K562 (cell line): Measurements from ENCODE around the gene CES5A. TPM values are rescaled to one million over a fixed set of nuclear protein-coding genes. Genes with fewer than 3 reads are reported as not detected.

ENCODE experiments used
- ATF7 ChIP-seq: fragments of 450-650 bp; IDR thresholded peaks from 2 replicates; pipeline ENCODE4 v1.7.1; 2014; ENCODE audit warnings: mild to moderate bottlenecking, moderate library complexity
- DPF2 ChIP-seq: fragments of 450-650 bp; IDR thresholded peaks from 2 replicates; pipeline ENCODE4 v1.6.1; 2016
- ELF4 ChIP-seq: fragments of 450-650 bp; formaldehyde crosslinking; IDR thresholded peaks from 2 replicates; pipeline ENCODE4 v1.4.0; 2022; ENCODE audit warnings: missing genetic modification characterization
- FOXM1 ChIP-seq, 2 experiments: fragments of 450-650 bp in 1 of 2; sonication (generic) in 1 of 2; formaldehyde crosslinking in 1 of 2; IDR thresholded peaks; 2 replicates each; pipeline versions ENCODE4 v1.6.1 to v1.9.0; 2017 to 2022; ENCODE audit warnings: low read depth in 2 of 2, mild to moderate bottlenecking in 2 of 2, missing genetic modification reagents in 1 of 2, moderate library complexity in 1 of 2
- GTF3C2 ChIP-seq: IDR thresholded peaks from 3 replicates; pipeline ENCODE4 v1.6.1; 2011; ENCODE audit warnings: borderline replicate concordance, mild to moderate bottlenecking, moderate library complexity; ENCODE audit not compliant: insufficient read length; ENCODE audit errors: extremely low read depth
- HDAC1 ChIP-seq, 2 experiments: fragments of 450-650 bp; IDR thresholded peaks; 2 replicates each; pipeline ENCODE4 v1.6.1; 2016 to 2017; ENCODE audit warnings: inconsistent platforms in 1 of 2, mild to moderate bottlenecking in 1 of 2, moderate library complexity in 1 of 2
- MYC ChIP-seq, 2 experiments: fragments of 250-450 bp in 1 of 2; sonication (Bioruptor Pico) in 1 of 2; IDR thresholded peaks; 2 replicates each; pipeline versions ENCODE4 v1.5.1 to v1.6.1; 2012 to 2021; ENCODE audit warnings: low read depth in 2 of 2, borderline replicate concordance in 1 of 2, improper control_type of control experiment in 1 of 2, low read length in 1 of 2, mild to moderate bottlenecking in 1 of 2, moderate library complexity in 1 of 2
- NELFE ChIP-seq: IDR thresholded peaks from 2 replicates; pipeline ENCODE4 v1.6.1; 2011; ENCODE audit warnings: mild to moderate bottlenecking; ENCODE audit not compliant: insufficient read depth, insufficient read length
- NFIX ChIP-seq: fragments of 250-450 bp; sonication (Bioruptor Pico); IDR thresholded peaks from 2 replicates; pipeline ENCODE4 v1.4.0; 2020; ENCODE audit warnings: low read depth, mild to moderate bottlenecking, moderate library complexity
- PHB ChIP-seq: fragments of 250-450 bp; sonication (Bioruptor Pico); IDR thresholded peaks from 2 replicates; pipeline ENCODE4 v1.5.0; 2021
- PKNOX1 ChIP-seq: fragments of 450-650 bp; IDR thresholded peaks from 2 replicates; pipeline ENCODE4 v1.6.1; 2016
- PURB ChIP-seq: sonication (generic); formaldehyde crosslinking; IDR thresholded peaks from 2 replicates; pipeline ENCODE4 v1.9.0; 2021; ENCODE audit warnings: low read depth, mild to moderate bottlenecking, missing genetic modification reagents
- RNF2 ChIP-seq: sonication (generic); IDR thresholded peaks from 2 replicates; pipeline ENCODE4 v1.6.1; 2016
- TRIM28 ChIP-seq: fragments of 450-650 bp; IDR thresholded peaks from 2 replicates; pipeline ENCODE4 v1.6.1; 2017
- ZEB2 ChIP-seq: fragments of 450-650 bp; IDR thresholded peaks from 2 replicates; pipeline ENCODE4 v1.6.1; 2016
- ZNF436 ChIP-seq: fragments of 250-450, 450-650 bp; sonication (Bioruptor Pico); formaldehyde crosslinking; IDR thresholded peaks from 2 replicates; pipeline ENCODE4 v1.7.0; 2020; ENCODE audit warnings: mild to moderate bottlenecking
- ZNF551 ChIP-seq: fragments of 250-450 bp; sonication (Bioruptor Pico); IDR thresholded peaks from 2 replicates; pipeline ENCODE4 v1.5.0; 2021; ENCODE audit warnings: mild to moderate bottlenecking, moderate library complexity
- ZNF79 ChIP-seq: fragments of 250-450 bp; sonication (Bioruptor Pico); IDR thresholded peaks from 2 replicates; pipeline ENCODE4 v1.4.0; 2020; ENCODE audit warnings: low read depth, mild to moderate bottlenecking, moderate library complexity
- ZNF830 ChIP-seq: fragments of 250-450 bp; sonication (Bioruptor Pico); IDR thresholded peaks from 2 replicates; pipeline ENCODE4 v1.5.0; 2021; ENCODE audit warnings: mild to moderate bottlenecking
- ZSCAN32 ChIP-seq: fragments of 450-650 bp; formaldehyde crosslinking; IDR thresholded peaks from 2 replicates; pipeline ENCODE4 v1.4.0; 2020; ENCODE audit warnings: mild to moderate bottlenecking, moderate library complexity
- polyA plus RNA-seq, 8 experiments: library from polyadenylated mRNA; depleted of rRNA in 4 of 8; stranded (reverse) in 5 of 8; unstranded in 3 of 8; fragments of >200 nt; fragmentation: Nextera tagmentation in 2 of 8; fragmentation: Illumina TruSeq in 1 of 8; extraction: Ambion mirVana in 2 of 8; extraction: Trizol in 1 of 8; gene quantifications; 2 replicates each; pipeline versions ENCODE4 v1.2.1 to v1.2.3, GENCODE V29; 2011 to 2014; ENCODE audit warnings: inconsistent platforms in 1 of 8, missing spikeins in 1 of 8
- total RNA-seq, 7 experiments: library from RNA; depleted of rRNA in 6 of 7; stranded (reverse); fragments of >200 nt in 6 of 7; fragmentation: Illumina TruSeq in 2 of 7; extraction: Trizol in 2 of 7; gene quantifications; 2 replicates each; pipeline versions ENCODE4 v1.2.1 to v1.2.3, GENCODE V29; 2011 to 2021; ENCODE audit warnings: low replicate concordance in 1 of 7
- TF ChIP-seq, protein P1 (sequence below): fragments of 250-450 bp; sonication (Bioruptor Pico); IDR thresholded peaks from 2 replicates; pipeline ENCODE4 v1.4.0; 2020; ENCODE audit warnings: mild to moderate bottlenecking, moderate library complexity
- TF ChIP-seq, protein P2 (sequence below): fragments of 450-650 bp; IDR thresholded peaks from 2 replicates; pipeline ENCODE4 v1.6.1; 2016; ENCODE audit warnings: antibody characterized with exemption

The CES5A gene
- total and polyA plus RNA-seq, 9 of the 15 experiments (the other 6 are each of a cell fraction or from before 2014, with no cell fraction given), result 0.07 to 0.17 (median 0.15) TPM; not detected in 4

GRCh38 chr16:55846598-55847346, 28.4 kb downstream of the CES5A start (continued):
- TF ChIP-seq, protein P1, sequence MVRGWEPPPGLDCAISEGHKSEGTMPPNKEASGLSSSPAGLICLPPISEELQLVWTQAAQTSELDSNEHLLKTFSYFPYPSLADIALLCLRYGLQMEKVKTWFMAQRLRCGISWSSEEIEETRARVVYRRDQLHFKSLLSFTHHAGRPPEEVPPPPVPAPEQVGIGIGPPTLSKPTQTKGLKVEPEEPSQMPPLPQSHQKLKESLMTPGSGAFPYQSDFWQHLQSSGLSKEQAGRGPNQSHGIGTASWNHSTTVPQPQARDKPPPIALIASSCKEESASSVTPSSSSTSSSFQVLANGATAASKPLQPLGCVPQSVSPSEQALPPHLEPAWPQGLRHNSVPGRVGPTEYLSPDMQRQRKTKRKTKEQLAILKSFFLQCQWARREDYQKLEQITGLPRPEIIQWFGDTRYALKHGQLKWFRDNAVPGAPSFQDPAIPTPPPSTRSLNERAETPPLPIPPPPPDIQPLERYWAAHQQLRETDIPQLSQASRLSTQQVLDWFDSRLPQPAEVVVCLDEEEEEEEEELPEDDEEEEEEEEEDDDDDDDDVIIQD, result no peak
- TF ChIP-seq PHB (CRISPR knock-in tag) (no peak), DPF2 (0 out of 2 replicates have a peak, but pooled peaks have one; percentile 15), ELF4 (CRISPR knock-in tag) (peak; percentile 62; the same call in 1 of the 2 replicates), NFIX (no peak), GTF3C2 (no peak), ZNF551 (CRISPR knock-in tag) (no peak), FOXM1 (IDR thresholded peaks at IDR 0.05; ENCODE audit: low read depth) (no peak), FOXM1 (CRISPR knock-in tag; IDR thresholded peaks at IDR 0.05; ENCODE audit: low read depth) (no peak), ATF7 (peak; percentile 51), ZNF436 (CRISPR knock-in tag) (no peak), MYC (IDR thresholded peaks at IDR 0.05; ENCODE audit: low read depth, low read length) (peak; percentile 42; the same call in 1 of the 2 replicates), MYC (CRISPR knock-in tag; IDR thresholded peaks at IDR 0.05; ENCODE audit: borderline replicate concordance, low read depth) (no peak), HDAC1 (IDR thresholded peaks at IDR 0.05) (peak in 1 of 2 experiments; percentile 26; a peak in 1 of 4 replicates), NELFE (no peak), ZEB2 (no peak), ZNF830 (CRISPR knock-in tag) (no peak), TRIM28 (no peak), PKNOX1 (no peak), RNF2 (peak; percentile 33; the same call in 1 of the 2 replicates), ZNF79 (no peak), PURB (CRISPR knock-in tag) (no peak), ZSCAN32 (CRISPR knock-in tag) (peak; percentile 74)
- TF ChIP-seq, protein P2, sequence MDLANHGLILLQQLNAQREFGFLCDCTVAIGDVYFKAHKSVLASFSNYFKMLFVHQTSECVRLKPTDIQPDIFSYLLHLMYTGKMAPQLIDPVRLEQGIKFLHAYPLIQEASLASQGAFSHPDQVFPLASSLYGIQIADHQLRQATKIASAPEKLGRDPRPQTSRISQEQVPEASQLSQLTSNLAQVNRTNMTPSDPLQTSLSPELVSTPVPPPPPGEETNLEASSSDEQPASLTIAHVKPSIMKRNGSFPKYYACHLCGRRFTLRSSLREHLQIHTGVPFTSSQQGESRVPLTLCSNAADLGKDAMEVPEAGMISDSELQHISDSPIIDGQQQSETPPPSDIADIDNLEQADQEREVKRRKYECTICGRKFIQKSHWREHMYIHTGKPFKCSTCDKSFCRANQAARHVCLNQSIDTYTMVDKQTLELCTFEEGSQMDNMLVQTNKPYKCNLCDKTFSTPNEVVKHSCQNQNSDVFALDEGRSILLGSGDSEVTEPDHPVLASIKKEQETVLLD, result no peak
